K562 (cell line): ENCODE results near the gene PLEKHM3. TPM values are rescaled to one million over a fixed set of nuclear protein-coding genes. Genes with fewer than 3 reads are reported as not detected.

Experiments
- CEBPG ChIP-seq, 3 experiments: fragments of 200-800 bp in 1 of 3; sonication (Bioruptor generic) in 1 of 3; sonication (generic) in 1 of 3; formaldehyde crosslinking in 1 of 3; IDR thresholded peaks in 2 of 3; conservative IDR thresholded peaks in 1 of 3; 2 replicates each; pipeline versions ENCODE4 v1.6.1 to v1.8.0; 2016 to 2022; ENCODE audit warnings: missing compliant biosample characterization in 2 of 3, missing genetic modification characterization in 2 of 3, mild to moderate bottlenecking in 1 of 3, missing genetic modification reagents in 1 of 3
- CHD7 ChIP-seq: fragments of 200-600 bp; sonication (generic); IDR thresholded peaks from one replicate; pipeline ENCODE4 v1.6.1; 2012; ENCODE audit warnings: mild to moderate bottlenecking, low read depth, low read length, inconsistent platforms
- HOMEZ ChIP-seq: fragments of 250-450 bp; sonication (Bioruptor Pico); IDR thresholded peaks from 2 replicates; pipeline ENCODE4 v1.4.0; 2020; ENCODE audit warnings: mild to moderate bottlenecking, moderate library complexity
- ILK ChIP-seq: fragments of 450-650 bp; IDR thresholded peaks from 2 replicates; pipeline ENCODE4 v1.6.1; 2016; ENCODE audit warnings: missing genetic modification characterization, low read depth, mild to moderate bottlenecking, missing compliant biosample characterization, moderate library complexity, borderline replicate concordance
- KAT2B ChIP-seq: IDR thresholded peaks from one replicate; pipeline ENCODE4 v1.6.1; 2012; ENCODE audit warnings: low read depth, mild to moderate bottlenecking, control low read depth, inconsistent platforms, low read length, moderate library complexity
- KDM2B ChIP-seq: fragments of 250-450 bp; sonication (Bioruptor Pico); IDR thresholded peaks from 2 replicates; pipeline ENCODE4 v1.8.0; 2021; ENCODE audit warnings: mild to moderate bottlenecking, moderate library complexity
- KDM4B ChIP-seq, 2 experiments: fragments of 450-650 bp in 1 of 2; sonication (generic) in 1 of 2; IDR thresholded peaks; 2 replicates each; pipeline ENCODE4 v1.6.1; 2016 to 2017; ENCODE audit warnings: borderline replicate concordance in 2 of 2, antibody characterized with exemption in 1 of 2, low read depth in 1 of 2, mild to moderate bottlenecking in 1 of 2
- NR2C1 ChIP-seq, 2 experiments: fragments of 450-650 bp; IDR thresholded peaks; 2 replicates each; pipeline ENCODE4 v1.6.1; 2017; ENCODE audit warnings: mild to moderate bottlenecking in 2 of 2, antibody characterized with exemption in 1 of 2, inconsistent platforms in 1 of 2, missing compliant biosample characterization in 1 of 2, missing genetic modification characterization in 1 of 2
- POLR2B ChIP-seq: fragments of 450-650 bp; IDR thresholded peaks from 2 replicates; pipeline ENCODE4 v1.6.1; 2018; ENCODE audit warnings: low read depth; ENCODE audit not compliant: partially characterized antibody
- TAF9B ChIP-seq: fragments of 450-650 bp; IDR thresholded peaks from 2 replicates; pipeline ENCODE4 v1.6.1; 2018; ENCODE audit warnings: mild to moderate bottlenecking; ENCODE audit not compliant: partially characterized antibody
- ZNF57 ChIP-seq: fragments of 450-650 bp; formaldehyde crosslinking; IDR thresholded peaks from 2 replicates; pipeline ENCODE4 v1.4.0; 2020; ENCODE audit warnings: mild to moderate bottlenecking, moderate library complexity
- polyA plus RNA-seq, 8 experiments: library from polyadenylated mRNA; depleted of rRNA in 4 of 8; stranded (reverse) in 5 of 8; unstranded in 3 of 8; fragments of >200 nt; fragmentation: Nextera tagmentation in 2 of 8; fragmentation: Illumina TruSeq in 1 of 8; extraction: Ambion mirVana in 2 of 8; extraction: Trizol in 1 of 8; gene quantifications; 2 replicates each; pipeline versions ENCODE4 v1.2.1 to v1.2.3, GENCODE V29; 2011 to 2014; ENCODE audit warnings: inconsistent platforms in 1 of 8, missing spikeins in 1 of 8
- total RNA-seq, 7 experiments: library from RNA; depleted of rRNA in 6 of 7; stranded (reverse); fragments of >200 nt in 6 of 7; fragmentation: Illumina TruSeq in 2 of 7; extraction: Trizol in 2 of 7; gene quantifications; 2 replicates each; pipeline versions ENCODE4 v1.2.1 to v1.2.3, GENCODE V29; 2011 to 2021; ENCODE audit warnings: low replicate concordance in 1 of 7

The PLEKHM3 gene
- total and polyA plus RNA-seq, 9 of the 15 experiments (the other 6 are each of a cell fraction or from before 2014, with no cell fraction given), result 0.24 to 1.6 (median 1.0) TPM

DNA sequence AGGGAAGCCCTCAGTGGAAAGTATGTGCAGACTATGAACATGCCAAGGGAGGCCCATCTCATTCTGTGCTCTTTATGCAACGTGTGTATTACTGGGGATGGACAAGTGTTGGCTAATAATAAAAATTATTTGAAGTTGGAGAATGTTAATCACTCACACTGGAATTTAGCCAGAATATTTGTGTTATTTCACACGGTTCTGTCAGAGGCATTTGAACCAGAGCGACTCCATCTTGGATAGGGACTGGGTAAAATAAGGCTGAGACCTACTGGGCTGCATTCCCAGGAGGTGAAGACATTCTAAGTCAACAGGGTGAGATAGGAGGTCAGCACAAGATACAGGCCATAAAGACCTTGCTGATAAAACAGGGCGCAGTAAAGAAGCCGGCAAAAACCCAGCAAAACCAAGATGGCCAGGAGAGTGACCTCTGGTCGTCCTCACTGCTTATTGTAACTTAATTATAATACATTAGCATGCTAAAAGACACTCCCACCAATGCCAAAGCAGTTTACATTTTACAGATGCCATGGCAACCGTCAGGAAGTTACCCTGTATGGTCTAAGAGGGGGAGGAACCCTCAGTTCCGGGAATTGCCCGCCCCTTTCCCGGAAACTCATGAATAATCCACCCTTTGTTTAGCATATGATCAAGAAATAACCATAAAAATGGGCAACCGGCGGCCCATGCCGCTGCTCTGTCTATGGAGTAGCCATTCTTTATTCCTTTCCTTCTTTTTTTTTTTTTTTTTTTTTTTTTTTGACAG lies 253.1 kb downstream of the PLEKHM3 start (continued):
- TF ChIP-seq NR2C1 (IDR thresholded peaks at IDR 0.05) (peak; percentile 65), NR2C1 (tag; IDR thresholded peaks at IDR 0.05) (peak; percentile 98), KAT2B (no peak), ZNF57 (peak; percentile 97), POLR2B (no peak), HOMEZ (CRISPR knock-in tag) (peak; percentile 99), KDM2B (CRISPR knock-in tag) (peak; percentile 99), ILK (tag) (peak; percentile 99), TAF9B (no peak), CHD7 (no peak), KDM4B (IDR thresholded peaks at IDR 0.05; ENCODE audit: borderline replicate concordance in 2 of 2, low read depth in 1 of 2) (no peak), CEBPG (CRISPR knock-in tag; IDR thresholded peaks at IDR 0.05) (no peak), CEBPG (tag; conservative IDR thresholded peaks at IDR 0.05 in 1 of 2, IDR thresholded peaks at IDR 0.05 in 1 of 2) (peak in 1 of 2 experiments; percentile 85; a peak in 3 of 4 replicates)
